AG08395 (cell line): ENCODE data around the gene ZNF33B.
"Not testable (repeated sequence)": the region's sequence is repeated elsewhere in the genome, so short reads cannot be mapped to it uniquely, and the experiment has no call there.

Experiments
- DNase-seq: peaks from one replicate; pipeline ENCODE4 v3.0.0; 2012; ENCODE audit warnings: mixed read lengths, low spot score

The ZNF33B gene

GRCh38 chr10:42638055-42638820, at the start of gene ZNF33B:
TSS of gene ZNF33B (minus strand) at chr10:42638570. CDS start at chr10:42636928, 1,642 bp downstream.
- DNase-seq: peak; percentile 96

GRCh38 chr10:42684517-42684916, 46.1 kb upstream of the ZNF33B start:
- no peak for DNase-seq

GRCh38 chr10:42680267-42680666, 41.9 kb upstream of the ZNF33B start:
- no peak for DNase-seq

GRCh38 chr10:42665181-42665979, 27.0 kb upstream of the ZNF33B start:
- DNase-seq: not testable (repeated sequence)

GRCh38 chr10:42654419-42654818, 16.0 kb upstream of the ZNF33B start:
- no peak for DNase-seq

GRCh38 chr10:42652858-42653257, 14.5 kb upstream of the ZNF33B start:
- DNase-seq: no peak

- DNase-seq: no peak
These were observed 12.0 kb upstream of the ZNF33B start for GRCh38 chr10:42650374-42650773.

- DNase-seq: no peak
These were observed 10.1 kb upstream of the ZNF33B start for GRCh38 chr10:42648512-42648911.

GRCh38 chr10:42646687-42647640, 8.6 kb upstream of the ZNF33B start:
- no peak for DNase-seq

- no peak for DNase-seq
These were observed 7.8 kb upstream of the ZNF33B start for GRCh38 chr10:42646214-42646613.

- no peak for DNase-seq
These were observed 7.1 kb upstream of the ZNF33B start for GRCh38 chr10:42645516-42645915.

GRCh38 chr10:42645103-42645502, 6.7 kb upstream of the ZNF33B start:
- no peak for DNase-seq

- no peak for DNase-seq
These were observed 2.4 kb upstream of the ZNF33B start for GRCh38 chr10:42640610-42641229.

GRCh38 chr10:42638821-42639270, 476 bp upstream of the ZNF33B start:
- DNase-seq: no peak

- DNase-seq: no peak
These were observed 719 bp downstream of the ZNF33B start for GRCh38 chr10:42637648-42638054.

GRCh38 chr10:42637142-42637541, 1.2 kb downstream of the ZNF33B start:
- no peak for DNase-seq

GRCh38 chr10:42635098-42635497, 3.3 kb downstream of the ZNF33B start:
- DNase-seq: no peak

GRCh38 chr10:42632564-42632963, 5.8 kb downstream of the ZNF33B start:
- no peak for DNase-seq

GRCh38 chr10:42630537-42631134, 7.7 kb downstream of the ZNF33B start:
- no peak for DNase-seq

GRCh38 chr10:42623929-42624328, 14.4 kb downstream of the ZNF33B start:
- DNase-seq: no peak

- no peak for DNase-seq
These were observed 19.9 kb downstream of the ZNF33B start for GRCh38 chr10:42618424-42618823.
